CD4-positive, alpha-beta T cell treated with Interleukin-6 for 4 hours (primary cell): ENCODE data around the gene DCST2.

ENCODE experiments used
- DNase-seq: peaks from one replicate; pipeline ENCODE4 v3.0.0-alpha.2; 2020; ENCODE audit warnings: mixed read lengths

The DCST2 gene

DNA sequence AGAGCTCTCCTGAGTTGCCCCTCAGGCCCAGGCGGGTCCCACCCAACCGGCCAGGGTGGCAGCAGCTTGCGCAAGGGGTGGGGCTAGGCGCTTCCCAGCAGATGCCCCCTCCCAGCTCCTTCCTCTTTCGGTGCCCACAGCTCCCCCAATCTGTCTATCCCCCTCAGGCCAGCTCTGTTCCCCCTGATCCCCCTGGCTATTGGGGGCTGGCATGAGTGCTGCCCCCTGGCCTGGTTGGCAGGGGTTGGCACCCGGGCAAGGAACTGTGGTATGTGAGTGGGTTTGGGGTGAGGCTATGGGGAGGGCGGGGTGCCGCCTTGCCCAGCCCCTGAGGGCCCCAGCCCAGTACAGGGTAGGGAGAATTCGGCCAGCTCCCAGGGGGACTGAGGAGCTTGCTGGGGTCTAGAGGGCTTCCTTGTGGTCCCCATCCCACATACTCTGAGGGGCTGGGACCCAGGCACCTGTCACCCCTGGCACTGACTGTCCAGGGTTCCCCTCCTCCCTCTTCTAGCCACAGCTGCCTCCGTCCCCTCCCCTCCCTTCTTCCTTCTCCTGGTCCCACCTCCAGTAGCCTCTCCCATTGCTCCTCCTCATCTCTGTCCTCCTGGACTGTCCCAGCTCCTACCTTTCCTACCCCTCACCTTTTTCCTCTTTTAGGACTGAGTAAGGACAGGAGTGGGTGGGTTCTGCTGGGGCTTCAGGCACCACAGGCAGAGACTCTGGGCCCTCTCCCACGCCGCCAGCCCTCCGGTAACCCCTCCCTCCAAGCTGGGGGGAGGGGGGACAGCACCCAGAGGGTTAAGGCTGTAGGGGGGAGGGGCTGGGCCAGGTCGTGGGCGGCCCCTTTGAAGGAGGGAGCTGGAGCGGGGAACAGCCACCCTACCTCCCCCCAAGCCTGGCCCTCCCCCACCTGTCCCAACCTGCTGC lies 25.3 kb downstream of the DCST2 start:
- peak; percentile 75 for DNase-seq

DNA sequence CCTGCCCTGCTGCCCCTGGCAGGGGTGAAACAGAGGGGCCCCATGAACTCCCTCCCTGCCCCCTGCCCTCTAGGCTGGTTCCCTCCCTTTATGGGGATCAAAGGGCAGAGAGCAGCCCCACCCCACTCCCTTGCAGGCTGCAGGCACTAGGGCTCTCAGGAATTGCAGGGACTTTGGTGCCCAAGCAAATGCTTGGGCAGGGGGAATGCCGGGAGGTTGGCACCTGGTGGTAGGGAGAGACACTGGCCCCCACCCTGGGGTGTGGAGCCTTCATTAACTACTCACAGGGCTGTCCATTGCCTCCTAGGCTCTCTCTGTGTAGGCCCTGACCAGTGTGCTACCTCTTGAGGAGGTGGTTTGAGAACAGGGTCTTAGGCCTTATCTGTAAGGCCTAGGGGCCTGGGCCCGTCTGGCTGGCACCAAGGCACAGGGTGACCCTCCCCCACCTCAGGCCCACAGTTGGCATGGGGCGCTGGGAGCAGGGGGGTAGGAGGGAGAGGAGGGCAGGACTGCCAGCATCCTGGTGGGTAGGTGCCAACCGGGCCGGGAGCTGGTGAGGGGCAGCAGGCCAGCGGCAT lies 26.2 kb downstream of the DCST2 start:
- no peak for DNase-seq

DNA sequence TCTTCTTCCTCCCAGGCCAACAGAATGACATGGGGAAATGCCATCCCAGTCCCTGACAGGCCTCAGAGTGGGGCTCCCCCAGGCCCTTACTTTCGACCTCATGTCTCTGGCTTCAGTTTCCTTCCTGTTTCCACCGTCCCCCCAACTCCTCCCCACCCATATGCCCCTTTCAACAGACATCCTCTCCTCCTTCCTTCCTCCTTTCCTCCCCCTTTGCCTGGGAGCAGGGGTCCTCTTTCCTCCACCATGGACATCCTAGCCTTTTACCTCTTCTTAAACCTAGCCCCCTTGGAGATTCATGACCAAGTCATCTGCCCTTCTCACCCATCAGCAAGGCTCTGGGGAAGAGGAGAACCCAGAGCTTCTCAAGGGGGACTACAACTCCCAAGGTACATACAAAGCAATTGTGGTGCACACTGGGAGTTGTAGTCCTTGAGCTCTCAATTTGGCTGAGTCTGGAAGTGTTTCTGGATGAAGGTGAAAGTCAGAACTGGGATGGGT lies 26.9 kb downstream of the DCST2 start:
- DNase-seq = peak; percentile 50

DNA sequence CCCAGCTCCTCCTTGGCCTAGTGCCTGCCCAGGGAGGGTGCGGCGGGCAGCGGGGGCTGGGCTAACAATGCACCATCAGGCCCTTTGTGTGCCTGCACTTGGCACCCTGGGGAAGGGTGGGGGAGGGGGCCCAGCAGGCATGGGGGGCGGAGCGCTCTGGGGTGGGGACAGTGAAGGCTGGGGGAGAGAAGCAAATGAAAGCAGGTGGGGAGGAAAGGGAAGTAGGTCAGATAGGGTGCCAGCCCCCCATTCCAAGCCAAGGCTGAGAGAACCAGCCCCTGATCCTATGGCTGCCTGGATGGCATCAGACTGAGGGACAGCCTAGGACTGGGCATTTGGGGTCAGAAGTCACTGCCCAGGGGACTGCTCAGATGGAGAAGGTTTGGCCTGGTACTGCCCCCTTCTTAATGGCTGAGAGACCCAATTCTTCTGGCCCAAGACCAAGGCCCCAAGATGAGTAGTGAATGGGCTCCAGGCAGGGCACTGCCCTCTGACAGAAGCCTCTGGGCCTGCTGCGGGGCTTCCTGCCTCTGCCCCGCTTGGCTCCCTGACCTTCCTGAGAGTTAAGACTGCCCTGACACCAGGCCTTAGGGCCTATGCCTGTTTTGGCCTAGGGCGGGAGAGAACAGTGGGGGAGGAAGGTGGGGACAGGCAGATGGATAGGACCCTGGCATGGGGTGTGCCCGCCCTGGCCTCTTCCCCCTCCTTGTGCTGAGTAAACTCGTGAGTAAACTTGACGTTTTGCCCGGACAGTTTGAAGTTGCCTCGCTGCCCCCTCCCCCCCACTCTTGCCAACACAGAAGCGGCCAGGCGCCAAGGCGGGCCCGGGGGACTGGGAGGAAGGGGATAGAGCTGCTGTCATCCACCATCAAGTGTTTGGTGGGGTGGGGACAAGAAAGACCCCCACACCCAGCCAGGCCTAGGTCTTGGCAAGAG lies 28.2 kb downstream of the DCST2 start:
- DNase-seq = peak; percentile 68

DNA sequence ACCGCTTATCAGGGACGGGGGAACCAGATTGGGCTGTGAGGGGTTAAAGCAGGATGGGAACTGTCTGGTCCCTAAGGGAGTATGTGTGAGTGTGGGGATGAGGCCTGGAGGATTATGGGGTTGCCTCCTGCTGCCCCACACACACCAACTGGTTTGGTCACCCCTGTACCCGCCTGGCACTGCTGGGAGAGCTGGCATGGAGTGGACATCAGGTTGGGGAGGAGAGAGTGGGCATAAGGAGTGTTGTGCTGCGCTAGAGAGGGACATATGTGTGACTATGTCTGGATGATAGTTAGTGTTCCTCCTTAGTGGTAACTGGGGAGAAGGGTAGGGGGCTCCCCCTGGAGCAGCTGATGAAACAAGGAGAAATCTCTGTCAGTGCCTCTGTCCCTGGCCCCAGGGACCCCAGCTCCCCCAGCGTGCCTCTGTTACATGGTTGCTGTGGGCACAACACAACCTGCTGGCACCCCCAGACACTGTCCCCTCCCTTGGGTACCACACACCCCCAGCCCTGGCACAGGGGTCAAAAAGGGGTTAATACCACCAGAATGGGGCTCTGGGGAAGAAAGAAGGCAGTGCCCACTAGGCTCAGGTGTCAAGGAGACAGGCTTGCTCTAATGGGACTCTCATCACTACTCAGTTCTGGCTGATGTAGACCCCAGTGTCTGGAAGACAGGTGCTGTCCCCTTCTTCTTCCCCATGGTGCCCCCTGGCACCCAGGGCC lies 29.1 kb downstream of the DCST2 start:
- DNase-seq = no peak

DNA sequence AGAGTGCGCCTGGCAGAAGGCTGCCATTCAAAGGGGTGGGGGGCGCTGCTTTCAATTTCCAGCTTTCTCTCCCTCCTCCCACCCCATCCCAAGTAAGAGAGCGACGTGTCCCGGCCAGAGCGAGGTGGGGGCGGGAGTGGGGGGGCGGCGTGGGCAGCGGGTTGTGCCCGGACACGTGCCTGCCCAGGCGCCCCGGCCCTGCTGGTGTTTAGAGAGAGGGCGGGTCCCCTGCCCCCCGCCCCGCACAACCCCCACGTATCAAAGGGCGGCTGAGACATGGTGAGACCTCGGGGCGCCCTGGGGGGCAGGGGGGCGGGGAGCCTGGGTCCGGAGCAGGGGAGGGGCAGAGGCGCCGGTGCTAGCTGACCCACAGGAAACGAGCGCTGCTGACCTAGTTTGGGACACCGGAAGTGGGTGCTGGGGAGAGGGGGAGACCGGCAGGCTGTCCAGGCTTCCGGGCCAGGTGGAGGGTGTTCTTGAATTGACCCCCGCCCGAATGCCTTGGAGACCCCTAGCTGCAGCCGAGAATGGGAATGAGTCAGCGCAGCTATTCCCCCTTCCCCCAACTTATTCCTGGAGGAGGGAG lies 29.7 kb downstream of the DCST2 start:
- DNase-seq = no peak

DNA sequence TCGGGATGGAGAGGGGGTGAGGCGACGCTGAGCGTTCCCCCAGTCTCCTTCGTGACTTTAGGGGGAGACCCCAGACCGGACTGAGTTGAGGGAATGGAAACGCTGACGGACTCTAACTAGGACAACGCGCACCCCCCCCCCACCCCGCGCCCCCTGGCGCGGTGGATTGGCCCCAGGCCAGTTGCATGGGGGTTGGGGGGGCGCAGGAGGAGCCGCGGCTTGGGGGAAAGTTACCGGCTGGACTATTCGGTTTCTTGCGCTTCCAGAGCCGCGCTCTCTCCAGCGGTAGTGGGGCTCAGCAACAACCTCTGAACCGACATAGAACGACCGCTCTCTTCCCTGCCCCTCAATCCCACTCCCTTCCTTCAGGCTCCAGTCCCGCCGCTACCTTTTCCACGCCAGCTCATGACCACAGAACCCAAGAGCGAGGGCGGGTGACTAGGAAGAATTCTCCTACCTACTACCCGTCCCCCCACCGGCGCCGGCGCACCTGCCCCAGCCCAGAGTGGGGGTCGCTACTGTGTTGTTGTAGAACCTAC lies 30.3 kb downstream of the DCST2 start:
- peak; percentile 44 for DNase-seq

DNA sequence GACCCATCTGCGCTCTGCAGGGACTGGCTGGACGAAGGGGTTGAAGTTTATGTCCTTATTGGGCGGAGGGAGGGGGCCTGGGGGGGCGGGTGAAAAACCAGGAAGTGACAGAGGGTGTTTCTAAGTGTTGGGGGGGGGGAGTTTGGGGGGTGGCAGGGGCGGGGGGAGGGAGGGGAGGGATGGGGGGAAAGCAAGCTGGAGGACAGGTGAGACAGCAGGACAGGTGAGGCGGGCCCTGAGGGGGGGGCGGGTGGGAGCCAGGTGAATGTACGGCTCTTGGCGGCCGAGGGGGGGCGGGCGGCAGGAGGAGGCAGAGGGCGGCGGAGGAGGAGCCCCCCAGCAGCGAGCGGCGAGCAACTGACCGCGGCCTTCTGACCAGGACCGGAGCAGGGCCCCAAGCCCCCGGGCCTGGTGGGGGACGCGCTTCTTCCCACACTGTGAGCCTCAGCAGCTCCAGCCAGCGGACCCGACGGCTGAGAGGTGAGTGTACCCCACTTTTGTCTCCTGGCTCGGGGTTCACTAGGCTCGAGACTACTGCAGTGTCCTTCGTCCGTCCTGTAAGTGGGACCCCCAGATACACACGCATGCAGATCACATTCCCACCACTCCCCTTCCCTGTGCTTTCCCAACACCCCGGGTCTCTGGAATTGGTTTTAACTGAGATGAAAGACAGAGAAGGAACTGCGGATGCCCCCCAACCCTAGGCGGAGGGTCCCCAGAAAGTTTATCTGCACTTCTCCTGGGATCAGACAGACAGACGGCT lies 30.9 kb downstream of the DCST2 start, which contains the start of gene ZBTB7B:
Gene ZBTB7B, plus strand, starts transcription at position 339 of the 763 bp plus-strand sequence. CDS start 11,859 bp downstream, outside the sequence.
- no peak for DNase-seq

DNA sequence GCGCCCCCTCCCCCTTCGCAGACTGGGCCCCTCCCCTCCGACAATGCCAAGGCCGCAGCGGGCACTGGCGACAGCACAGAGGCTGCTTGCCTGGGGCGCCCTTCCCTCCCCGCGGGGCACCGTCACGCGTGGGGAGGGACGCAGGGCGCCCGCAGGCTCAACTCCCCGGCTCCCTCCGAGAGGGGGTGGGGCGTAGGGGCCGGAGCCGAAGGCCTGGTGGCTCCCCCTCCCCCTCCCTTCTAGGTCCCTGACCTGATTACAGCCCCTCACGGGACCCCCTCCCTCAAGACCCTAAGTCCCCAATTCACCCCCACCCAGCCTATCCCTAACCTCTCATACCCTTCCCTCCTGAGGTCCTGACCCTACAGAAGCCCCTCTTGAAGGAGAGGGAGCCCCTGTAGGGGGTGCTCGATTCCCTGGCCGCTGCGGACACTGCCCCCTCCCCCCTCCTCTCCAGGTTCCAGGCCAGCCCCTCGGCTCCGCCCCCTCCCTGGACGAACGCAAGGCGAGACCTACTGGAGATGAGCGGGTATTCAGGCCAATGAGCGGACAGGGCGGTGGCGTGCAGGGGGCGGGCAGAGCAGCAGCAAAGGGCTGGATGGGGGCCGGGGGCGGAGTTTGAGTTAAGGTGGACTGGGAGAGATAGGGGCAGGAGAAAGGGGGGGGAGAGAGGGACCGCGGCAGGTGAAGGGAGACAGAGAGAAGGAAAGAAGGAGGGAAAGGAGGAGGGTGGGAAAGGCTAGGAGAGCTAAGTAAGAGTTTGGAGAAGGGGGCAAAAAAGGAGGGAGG lies 31.7 kb downstream of the DCST2 start:
- DNase-seq = peak; percentile 99

DNA sequence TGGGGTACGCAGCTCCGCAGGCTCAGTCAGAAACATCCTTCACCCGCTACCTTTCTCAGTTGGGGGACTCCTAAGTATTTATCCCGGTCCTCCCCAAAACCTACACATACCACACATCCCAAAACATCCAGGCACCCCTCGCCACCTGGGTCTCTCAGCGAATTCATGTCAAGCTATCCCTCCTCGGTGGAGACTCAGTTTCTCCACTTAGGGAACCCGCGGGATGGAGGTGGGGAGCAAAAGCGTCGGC lies 32.2 kb downstream of the DCST2 start:
- no peak for DNase-seq

DNA sequence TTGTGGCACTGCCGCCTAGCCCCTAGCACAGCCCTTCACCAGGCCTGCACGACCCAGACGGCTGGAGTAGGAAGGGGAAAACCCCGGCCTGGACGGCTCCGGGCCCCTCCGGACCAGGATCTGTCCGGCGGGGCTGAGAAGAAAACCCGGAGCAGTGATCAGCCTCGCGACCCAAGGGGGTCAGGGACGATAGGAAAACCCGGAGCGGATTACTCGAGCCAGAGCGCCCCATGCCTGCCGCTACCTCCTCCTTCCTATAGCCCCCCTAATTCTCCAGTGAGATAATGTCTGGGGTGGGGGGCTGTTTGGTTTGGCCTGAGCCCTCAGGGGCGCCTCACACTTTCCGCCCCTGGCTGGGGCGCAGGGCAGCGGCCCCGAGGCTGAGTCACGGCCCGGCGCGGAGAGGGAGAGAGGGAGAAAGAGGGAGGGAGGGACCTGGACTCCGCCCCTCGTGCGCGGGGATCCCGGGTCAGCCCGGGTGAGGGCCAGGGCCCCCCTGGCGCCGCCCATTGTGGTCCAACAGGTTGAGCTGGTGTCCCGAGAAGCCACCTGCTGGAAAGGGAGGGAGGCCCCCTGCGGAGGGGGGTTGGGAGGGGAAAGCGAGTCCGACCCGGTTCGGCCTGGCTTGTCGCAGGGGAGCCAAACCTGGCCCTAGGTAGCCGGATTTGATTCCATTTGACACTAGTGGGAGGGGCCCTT lies 32.7 kb downstream of the DCST2 start:
- DNase-seq = peak; percentile 79

DNA sequence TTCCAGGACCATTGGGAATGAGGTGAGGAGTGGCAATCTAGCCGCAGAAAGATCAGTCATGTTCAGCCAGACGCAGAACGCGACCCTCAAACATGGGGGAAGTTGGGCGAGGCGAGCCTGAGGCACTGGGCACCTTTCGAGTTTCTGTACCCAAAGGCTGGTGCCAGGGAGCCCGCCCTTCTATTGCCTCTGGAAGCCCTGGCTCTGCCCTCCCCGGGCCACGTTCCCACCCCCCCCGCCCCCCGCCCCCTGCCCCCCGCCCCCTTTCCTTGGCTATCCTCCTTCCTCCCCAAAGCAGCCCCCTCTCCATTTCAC lies 33.2 kb downstream of the DCST2 start:
- peak; percentile 39 for DNase-seq

DNA sequence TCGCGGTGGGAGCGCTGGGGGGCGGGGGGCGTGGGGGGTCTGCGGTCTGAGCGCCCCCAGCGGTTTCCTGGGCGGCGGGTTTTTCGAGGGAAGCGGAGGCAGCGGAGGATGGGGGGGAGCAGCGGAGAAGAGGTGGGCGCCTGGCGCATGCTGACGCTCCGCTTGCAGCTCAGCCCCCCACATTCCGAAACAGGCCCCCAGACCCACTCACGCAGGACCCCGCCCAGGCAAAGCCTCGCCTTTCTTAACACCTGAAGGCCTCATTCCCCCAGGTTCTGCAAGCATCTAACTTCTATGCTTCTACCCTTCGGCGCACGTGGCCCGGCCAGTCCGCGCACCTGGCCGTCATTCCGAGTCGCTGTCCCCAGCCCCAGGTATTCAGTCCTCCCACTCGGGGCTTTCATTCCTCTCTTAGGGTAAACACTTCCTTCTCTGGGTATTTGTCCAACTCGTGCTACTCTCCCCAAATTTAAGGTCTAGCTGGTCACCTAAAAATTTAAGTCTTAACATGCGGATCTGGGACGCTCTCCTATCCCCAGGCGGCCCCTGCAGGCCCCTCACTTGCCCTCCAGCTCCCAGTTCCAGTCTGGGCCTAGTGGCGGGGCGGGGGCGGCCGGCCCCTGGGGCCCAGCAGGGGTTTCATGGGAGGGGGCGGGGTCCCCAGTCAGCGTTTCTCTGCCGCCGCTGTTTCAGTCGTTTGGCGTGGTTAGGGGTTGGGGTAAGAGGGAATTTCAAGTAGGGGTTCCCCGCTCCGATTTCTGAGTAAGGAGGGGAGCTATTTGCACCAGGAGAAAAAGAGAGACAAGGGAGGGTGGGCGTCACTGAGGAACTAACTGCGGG lies 33.8 kb downstream of the DCST2 start:
- DNase-seq = peak; percentile 45

DNA sequence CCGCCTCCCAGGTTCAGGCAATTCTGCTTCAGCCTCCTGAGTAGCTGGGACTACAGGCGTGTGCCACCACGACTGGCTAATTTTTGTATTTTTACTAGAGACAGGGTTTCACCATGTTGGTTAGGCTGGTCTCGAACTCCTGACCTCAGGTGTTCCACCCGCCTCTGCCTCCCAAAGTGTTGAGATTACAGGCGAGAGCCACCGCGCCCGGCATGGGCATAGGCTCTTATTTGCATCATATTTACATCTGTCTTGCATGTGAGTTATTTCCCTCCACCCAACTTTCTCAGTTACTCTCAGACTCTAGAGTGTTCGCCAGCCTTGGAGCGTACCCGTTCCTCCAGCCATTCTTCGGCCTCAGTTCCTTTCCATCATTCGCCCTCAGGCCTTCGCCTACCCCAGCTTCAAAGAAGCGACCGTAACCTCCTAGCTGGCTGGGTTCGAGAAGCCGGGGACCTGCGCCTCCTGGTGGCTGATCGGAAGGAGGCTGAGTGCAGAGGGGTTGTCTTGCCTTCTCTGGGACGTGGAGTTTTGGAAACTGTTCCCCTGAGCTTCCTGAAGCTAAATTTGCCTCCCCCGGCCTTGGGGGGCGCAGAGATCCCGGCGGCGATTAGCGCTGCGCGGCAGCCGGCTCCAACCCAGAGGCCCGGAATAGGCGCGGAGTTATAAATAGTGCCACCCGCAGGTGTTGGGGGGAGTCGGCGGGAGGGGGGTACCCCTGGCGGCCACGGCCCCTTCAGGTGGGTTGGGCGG lies 34.6 kb downstream of the DCST2 start:
- peak; percentile 81 for DNase-seq

DNA sequence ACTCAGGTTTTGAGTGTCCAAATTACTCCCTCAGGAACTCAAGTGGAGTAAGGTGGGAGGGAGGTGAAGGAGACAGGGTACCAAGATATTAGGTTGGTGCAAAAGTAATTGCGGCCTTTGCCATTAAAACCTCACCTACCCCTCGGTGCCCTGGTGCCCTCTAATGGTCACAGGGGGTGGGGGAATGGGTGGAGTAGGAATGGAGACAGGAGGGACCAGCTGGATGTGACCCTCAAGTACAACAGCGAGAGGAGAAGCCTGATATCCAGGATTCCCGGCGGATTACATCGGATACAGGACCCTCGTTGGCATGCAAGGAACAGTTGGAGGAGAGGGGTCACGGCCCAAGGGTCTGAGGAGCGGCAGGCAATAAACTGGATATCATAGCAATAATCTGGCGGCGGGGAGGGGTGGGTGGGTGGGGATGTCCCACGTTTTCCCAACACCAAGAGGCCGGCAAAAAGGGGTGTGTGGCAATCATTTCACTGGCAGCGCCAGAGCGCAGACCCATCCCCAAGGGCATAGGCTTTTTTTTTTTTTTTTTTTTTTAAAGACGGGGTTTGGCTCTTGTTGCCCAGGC lies 35.3 kb downstream of the DCST2 start:
- no peak for DNase-seq

DNA sequence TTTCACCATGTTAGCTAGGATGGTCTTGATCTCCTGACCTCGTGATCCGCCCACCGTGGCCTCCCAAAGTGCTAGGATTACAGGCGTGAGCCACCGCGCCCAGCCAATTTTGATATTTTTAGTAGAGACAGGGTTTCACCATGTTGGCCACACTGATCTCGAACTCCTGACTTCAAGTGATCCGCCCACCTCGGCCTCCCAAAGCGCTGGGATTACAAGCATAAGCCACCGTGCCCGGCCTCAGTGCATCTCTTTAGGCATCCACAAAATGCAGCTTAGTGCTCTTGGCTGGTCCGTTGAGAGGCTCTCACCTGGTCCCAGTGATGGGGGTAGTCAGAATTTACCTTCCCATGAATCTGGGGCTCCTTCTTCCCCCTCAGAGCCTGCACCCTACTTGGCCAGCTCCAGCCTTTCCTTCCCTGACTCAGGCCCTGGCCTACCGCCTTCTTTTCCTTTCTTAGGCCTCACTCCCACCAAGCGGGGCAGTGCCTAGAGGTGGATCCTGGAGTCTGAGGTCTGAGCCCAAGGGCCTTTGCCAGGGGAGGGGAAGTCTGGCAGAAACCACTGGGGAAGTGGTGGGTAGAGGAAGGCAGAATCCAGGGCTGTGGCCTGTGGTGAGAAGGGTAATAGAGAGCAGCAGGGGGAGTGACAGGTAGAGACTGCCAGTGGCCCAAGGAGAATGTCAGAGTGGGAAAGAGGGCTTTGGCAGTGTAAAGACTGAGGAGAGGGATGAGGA lies 36.4 kb downstream of the DCST2 start:
- no peak for DNase-seq
